ENCODE measurements around the gene CEACAM3.

The CEACAM3 gene

DNA sequence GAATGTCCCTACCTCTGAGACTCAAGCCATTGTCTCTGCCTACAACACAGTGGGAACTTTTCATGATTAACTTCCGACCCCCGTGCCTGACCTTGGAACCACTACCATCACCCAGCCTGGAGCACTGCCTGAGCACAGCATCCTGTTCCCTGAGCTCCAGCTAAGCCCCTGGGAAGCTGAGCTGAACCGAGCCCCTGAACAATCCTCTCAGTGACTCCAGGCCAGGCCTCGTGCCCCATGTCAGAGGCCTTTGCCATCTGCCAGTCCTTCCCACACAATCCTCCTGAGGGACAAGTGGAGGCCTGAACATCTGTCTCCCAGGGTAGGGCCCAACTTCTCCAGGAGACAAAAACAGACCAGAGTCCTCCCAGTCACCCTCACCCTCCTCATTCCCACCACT is 17.5 kb downstream of the CEACAM3 start:
- H3K27ac ChIP-seq = no peak overlapping the region
- no peak overlapping the region for H3K4me3 ChIP-seq (IDR thresholded peaks at IDR 0.05; ENCODE audit: insufficient read depth, low read depth, low read length)
- H3K27me3 ChIP-seq (ENCODE audit: insufficient read depth, low read depth) = peaks cover 31% of the 10 kb centered on the region; the same call in 1 of the 2 replicates
- H3K4me2 ChIP-seq = no peak overlapping the region
- no peaks in the 10 kb centered on the region for H4K20me1 ChIP-seq (ENCODE audit: insufficient read depth)
- no peaks in the 10 kb centered on the region for H3K79me2 ChIP-seq (ENCODE audit: insufficient read depth, low read depth)
- TF ChIP-seq, protein P1, sequence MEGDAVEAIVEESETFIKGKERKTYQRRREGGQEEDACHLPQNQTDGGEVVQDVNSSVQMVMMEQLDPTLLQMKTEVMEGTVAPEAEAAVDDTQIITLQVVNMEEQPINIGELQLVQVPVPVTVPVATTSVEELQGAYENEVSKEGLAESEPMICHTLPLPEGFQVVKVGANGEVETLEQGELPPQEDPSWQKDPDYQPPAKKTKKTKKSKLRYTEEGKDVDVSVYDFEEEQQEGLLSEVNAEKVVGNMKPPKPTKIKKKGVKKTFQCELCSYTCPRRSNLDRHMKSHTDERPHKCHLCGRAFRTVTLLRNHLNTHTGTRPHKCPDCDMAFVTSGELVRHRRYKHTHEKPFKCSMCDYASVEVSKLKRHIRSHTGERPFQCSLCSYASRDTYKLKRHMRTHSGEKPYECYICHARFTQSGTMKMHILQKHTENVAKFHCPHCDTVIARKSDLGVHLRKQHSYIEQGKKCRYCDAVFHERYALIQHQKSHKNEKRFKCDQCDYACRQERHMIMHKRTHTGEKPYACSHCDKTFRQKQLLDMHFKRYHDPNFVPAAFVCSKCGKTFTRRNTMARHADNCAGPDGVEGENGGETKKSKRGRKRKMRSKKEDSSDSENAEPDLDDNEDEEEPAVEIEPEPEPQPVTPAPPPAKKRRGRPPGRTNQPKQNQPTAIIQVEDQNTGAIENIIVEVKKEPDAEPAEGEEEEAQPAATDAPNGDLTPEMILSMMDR (conservative IDR thresholded peaks at IDR 0.05; ENCODE audit: low read depth, low read length) = no peak
- no peaks in the 10 kb centered on the region for H3K36me3 ChIP-seq (ENCODE audit: insufficient read depth)
- no peak overlapping the region for H2AFZ ChIP-seq (ENCODE audit: low read depth)
- no peaks in the 10 kb centered on the region for H3K4me1 ChIP-seq (ENCODE audit: low read depth, poor library complexity, severe bottlenecking)
- no peak overlapping the region for H3K9ac ChIP-seq

GRCh38 chr19:41815301-41815700 is 18.9 kb downstream of the CEACAM3 start:
- H3K4me1 ChIP-seq (ENCODE audit: low read depth, poor library complexity, severe bottlenecking) = no peaks in the 10 kb centered on the region
- no peaks in the 10 kb centered on the region for H4K20me1 ChIP-seq (ENCODE audit: insufficient read depth)
- H3K79me2 ChIP-seq (ENCODE audit: insufficient read depth, low read depth) = no peaks in the 10 kb centered on the region
- H3K36me3 ChIP-seq (ENCODE audit: insufficient read depth) = no peaks in the 10 kb centered on the region
- TF ChIP-seq, protein P1 (conservative IDR thresholded peaks at IDR 0.05; ENCODE audit: low read depth, low read length) = no peak
- H2AFZ ChIP-seq (ENCODE audit: low read depth) = no peak overlapping the region
- no peak overlapping the region for H3K4me2 ChIP-seq
- H3K27ac ChIP-seq = no peak overlapping the region
- no peak overlapping the region for H3K9ac ChIP-seq
- no peak overlapping the region for H3K4me3 ChIP-seq (IDR thresholded peaks at IDR 0.05; ENCODE audit: insufficient read depth, low read depth, low read length)
- peaks cover 36% of the 10 kb centered on the region; the same call in 1 of the 2 replicates for H3K27me3 ChIP-seq (ENCODE audit: insufficient read depth, low read depth)

DNA sequence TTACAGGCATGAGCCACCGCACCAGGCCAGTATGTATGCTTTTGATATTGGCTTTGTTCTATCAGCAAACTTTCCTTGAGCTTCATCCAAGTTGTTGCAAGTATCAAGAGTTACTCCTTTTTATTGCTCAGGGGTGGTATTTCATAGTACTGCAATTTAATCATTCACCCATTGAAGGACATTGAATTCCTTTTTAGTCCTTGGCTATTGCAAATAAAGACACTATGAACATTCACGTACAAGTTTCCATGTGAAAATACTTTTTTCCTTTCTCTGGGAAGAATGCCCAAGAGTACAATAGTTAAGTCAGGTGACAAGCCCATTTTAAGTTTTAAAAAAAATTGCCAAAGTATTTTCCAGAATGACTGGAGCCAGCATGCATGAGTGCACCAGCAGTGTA is 20.4 kb downstream of the CEACAM3 start:
- Histone ChIP-seq H3K36me3 (ENCODE audit: insufficient read depth) (no peaks in the 10 kb centered on the region), H3K4me2 (no peak overlapping the region), H3K79me2 (ENCODE audit: insufficient read depth, low read depth) (no peaks in the 10 kb centered on the region), H2AFZ (ENCODE audit: low read depth) (no peak overlapping the region), H3K9ac (no peak overlapping the region), H3K4me1 (ENCODE audit: low read depth, poor library complexity, severe bottlenecking) (no peaks in the 10 kb centered on the region), H3K27me3 (ENCODE audit: insufficient read depth, low read depth) (peaks cover 49% of the 10 kb centered on the region; the same call in 1 of the 2 replicates), H3K27ac (no peak overlapping the region), H4K20me1 (ENCODE audit: insufficient read depth) (no peaks in the 10 kb centered on the region), H3K4me3 (IDR thresholded peaks at IDR 0.05; ENCODE audit: insufficient read depth, low read depth, low read length) (no peak overlapping the region)
- TF ChIP-seq, protein P1 (conservative IDR thresholded peaks at IDR 0.05; ENCODE audit: low read depth, low read length) = no peak

DNA sequence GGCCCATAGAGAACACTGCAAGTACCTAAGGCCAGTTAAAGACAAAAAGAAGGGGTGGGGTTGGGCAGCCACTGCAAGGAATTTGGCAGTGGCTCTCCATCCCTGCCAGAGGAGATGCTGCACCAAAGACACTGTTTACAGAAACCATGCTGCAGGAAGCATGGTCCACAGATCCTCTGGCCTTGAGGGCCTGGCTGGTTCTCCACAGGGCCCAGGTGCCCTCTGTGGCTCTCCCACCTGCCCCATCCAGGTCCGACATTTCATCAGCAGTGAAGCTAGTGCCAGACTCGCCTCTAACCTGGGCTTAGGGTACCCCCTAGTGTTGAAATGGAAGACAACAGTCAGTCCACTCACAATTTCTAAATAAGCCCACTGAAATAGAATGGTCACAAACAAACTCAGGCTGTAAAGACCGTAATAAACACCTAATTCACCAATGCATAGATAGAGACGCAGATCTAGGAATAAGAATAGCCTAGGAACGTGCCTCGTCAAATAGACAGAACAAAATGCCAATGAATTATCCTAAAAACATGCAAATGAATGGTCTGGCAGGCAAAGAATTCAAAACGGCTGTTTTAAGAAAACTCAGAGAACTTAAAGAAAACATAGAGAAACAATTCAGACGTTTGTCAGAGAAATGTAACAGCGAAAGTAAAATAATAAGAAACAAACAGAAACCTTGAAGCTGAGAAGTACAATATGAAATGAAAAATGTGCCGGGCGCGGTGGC is 24.8 kb downstream of the CEACAM3 start:
- Histone ChIP-seq H3K79me2 (ENCODE audit: insufficient read depth, low read depth) (no peaks in the 10 kb centered on the region), H3K36me3 (ENCODE audit: insufficient read depth) (no peaks in the 10 kb centered on the region), H3K4me3 (IDR thresholded peaks at IDR 0.05; ENCODE audit: insufficient read depth, low read depth, low read length) (no peak overlapping the region), H4K20me1 (ENCODE audit: insufficient read depth) (no peaks in the 10 kb centered on the region), H3K27me3 (ENCODE audit: insufficient read depth, low read depth) (peaks cover 53% of the 10 kb centered on the region; the same call in 1 of the 2 replicates), H3K4me2 (no peak overlapping the region), H2AFZ (ENCODE audit: low read depth) (no peak overlapping the region), H3K27ac (no peak overlapping the region), H3K4me1 (ENCODE audit: low read depth, poor library complexity, severe bottlenecking) (no peaks in the 10 kb centered on the region), H3K9ac (no peak overlapping the region)
- TF ChIP-seq, protein P1 (conservative IDR thresholded peaks at IDR 0.05; ENCODE audit: low read depth, low read length) = peak; percentile 86
